ENCODE results near the gene KIAA1671.
A peak's percentile ranks its signal among the peaks of the same experiment; 100 is the strongest.

Gene KIAA1671

DNA sequence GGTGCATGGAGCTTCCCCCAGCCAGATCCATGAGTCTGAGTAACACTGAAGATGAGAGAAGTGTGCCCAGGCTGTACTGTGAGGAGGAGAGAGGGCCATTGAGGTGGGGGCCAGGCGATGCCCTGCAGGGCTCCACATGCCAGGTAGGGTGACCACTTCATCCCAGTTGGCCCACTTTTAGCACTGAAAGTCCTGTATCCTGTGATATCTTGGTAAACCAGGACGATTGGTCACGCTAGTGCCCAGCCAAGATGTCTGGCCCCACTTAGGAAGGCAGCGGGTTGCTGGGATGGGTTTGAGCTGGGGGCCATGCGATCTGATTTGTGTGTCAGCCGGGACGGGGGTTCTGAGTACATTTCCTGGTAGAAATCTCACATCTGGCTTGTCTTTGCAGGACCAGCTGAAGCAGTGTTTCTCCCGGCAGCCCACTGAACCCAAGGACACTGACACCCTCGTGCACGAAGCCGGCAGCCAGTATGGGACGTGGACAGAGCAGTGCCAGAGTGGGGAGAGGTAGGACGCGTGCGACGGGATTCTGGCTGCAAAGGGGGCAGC lies 218.0 kb downstream of the KIAA1671 start:
- TF ChIP-seq, protein P1, sequence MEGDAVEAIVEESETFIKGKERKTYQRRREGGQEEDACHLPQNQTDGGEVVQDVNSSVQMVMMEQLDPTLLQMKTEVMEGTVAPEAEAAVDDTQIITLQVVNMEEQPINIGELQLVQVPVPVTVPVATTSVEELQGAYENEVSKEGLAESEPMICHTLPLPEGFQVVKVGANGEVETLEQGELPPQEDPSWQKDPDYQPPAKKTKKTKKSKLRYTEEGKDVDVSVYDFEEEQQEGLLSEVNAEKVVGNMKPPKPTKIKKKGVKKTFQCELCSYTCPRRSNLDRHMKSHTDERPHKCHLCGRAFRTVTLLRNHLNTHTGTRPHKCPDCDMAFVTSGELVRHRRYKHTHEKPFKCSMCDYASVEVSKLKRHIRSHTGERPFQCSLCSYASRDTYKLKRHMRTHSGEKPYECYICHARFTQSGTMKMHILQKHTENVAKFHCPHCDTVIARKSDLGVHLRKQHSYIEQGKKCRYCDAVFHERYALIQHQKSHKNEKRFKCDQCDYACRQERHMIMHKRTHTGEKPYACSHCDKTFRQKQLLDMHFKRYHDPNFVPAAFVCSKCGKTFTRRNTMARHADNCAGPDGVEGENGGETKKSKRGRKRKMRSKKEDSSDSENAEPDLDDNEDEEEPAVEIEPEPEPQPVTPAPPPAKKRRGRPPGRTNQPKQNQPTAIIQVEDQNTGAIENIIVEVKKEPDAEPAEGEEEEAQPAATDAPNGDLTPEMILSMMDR (IDR thresholded peaks at IDR 0.05; ENCODE audit: borderline replicate concordance, control extremely low read depth, extremely low read depth, insufficient read depth, missing control alignments): no peak
- in situ Hi-C loops (cut with MboI; ENCODE audit: low sequenced_read_pairs, unreplicated experiment): no loop called here
- DNase-seq (ENCODE audit: low spot score): no peak

DNA sequence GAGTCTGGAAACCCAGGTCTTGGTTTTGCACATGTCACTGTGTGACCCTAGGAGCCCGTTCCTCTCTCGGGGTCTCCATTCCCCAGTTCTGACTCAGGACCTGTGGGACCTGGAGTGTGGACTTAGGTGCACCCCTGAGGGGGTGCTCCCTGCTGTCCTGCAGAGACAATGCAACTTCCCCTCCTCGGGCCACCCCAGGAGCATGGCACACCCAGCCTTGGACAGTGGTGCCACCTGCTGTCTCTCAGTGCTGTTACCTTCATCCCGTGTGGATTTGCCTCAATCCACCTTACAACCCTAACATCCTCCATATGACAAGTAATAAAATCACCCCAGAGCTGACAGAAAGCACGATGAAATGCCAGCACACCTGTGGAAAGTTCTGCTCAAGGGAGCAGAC lies 219.6 kb downstream of the KIAA1671 start:
- TF ChIP-seq, protein P1 (IDR thresholded peaks at IDR 0.05; ENCODE audit: borderline replicate concordance, control extremely low read depth, extremely low read depth, insufficient read depth, missing control alignments): no peak
- DNase-seq (ENCODE audit: low spot score): peak; percentile 47
- in situ Hi-C loops (cut with MboI; ENCODE audit: low sequenced_read_pairs, unreplicated experiment): no loop called here

DNA sequence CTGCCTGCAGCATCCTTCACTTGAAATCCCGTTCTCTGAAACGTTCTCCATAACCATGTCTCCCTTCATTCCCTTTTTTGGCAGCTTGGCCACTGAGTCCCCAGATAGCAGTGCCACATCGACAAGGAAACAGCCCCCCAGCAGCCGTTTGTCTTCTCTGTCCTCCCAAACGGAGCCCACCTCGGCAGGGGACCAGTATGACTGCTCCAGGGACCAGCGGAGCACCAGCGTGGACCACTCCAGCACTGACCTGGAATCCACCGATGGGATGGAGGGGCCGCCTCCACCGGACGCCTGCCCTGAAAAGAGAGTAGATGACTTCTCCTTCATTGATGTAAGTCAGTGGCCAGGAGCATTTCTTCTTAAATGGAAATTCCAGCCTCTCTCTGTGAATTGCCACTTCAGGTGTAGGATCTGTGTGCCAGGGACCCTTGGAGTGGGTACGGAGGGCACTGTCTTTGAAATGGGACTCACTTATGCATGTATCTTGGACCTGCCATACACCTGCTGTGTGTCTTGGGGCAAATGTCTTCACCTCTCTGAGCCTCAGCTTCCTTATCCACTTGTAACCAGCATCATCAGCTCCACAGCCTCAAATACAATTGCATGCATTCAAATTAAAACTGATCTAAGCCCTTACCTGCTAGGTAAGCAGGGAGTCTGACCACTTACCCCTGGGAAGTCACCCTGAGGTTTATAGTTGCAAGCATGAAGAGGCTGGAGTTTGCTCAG lies 221.8 kb downstream of the KIAA1671 start:
- TF ChIP-seq, protein P1 (IDR thresholded peaks at IDR 0.05; ENCODE audit: borderline replicate concordance, control extremely low read depth, extremely low read depth, insufficient read depth, missing control alignments): no peak
- in situ Hi-C loops (cut with MboI; ENCODE audit: low sequenced_read_pairs, unreplicated experiment): no loop called here
- no peak for DNase-seq (ENCODE audit: low spot score)

DNA sequence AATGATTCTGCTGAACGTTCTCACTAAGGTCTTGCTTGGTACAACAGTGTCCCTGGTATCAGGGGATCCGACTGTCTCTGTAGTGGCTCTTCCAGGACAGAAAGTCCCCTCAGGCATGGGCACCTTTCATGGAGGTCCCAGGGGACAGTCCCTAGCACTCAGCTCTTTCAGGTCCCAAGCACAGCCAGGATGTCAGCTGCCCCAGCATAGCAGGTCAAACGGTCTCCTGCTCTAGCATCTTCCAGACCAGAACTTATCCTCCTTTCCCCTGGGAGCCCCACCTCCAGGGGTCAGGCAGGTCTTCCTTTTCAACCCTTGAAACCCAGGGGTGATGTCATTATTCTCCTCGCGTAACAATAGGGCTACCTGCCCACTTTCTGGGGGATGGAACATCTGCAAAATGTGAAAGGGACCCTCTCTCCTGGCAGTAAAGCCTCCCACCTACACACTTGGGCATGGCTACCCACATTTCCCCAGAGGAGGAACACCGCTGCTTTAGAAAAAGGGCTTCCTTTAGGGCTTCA lies 222.4 kb downstream of the KIAA1671 start:
- TF ChIP-seq, protein P1 (IDR thresholded peaks at IDR 0.05; ENCODE audit: borderline replicate concordance, control extremely low read depth, extremely low read depth, insufficient read depth, missing control alignments): no peak
- DNase-seq (ENCODE audit: low spot score): no peak
- in situ Hi-C loops (cut with MboI; ENCODE audit: low sequenced_read_pairs, unreplicated experiment): no loop called here

DNA sequence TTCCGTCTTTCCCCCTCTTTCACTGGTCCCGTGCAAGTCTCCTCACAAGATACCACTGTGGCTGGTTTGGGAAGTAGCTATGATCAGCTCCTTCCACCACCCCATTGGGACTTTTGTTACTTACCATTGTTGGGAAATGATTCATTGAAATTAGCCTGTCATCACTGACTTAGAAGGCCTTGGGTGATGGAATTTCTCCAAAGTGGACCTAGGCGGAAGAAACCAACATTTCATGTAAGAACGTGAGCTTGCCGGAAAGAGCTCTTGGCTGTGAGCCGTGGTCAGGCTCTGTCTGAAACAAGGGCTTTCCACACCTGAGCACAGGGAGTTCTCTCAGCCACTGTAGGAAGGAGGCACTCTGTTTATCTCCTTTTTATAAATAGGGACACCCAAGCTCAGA lies 223.7 kb downstream of the KIAA1671 start:
- TF ChIP-seq, protein P1 (IDR thresholded peaks at IDR 0.05; ENCODE audit: borderline replicate concordance, control extremely low read depth, extremely low read depth, insufficient read depth, missing control alignments): no peak
- in situ Hi-C loops (cut with MboI; ENCODE audit: low sequenced_read_pairs, unreplicated experiment): no loop called here
- no peak for DNase-seq (ENCODE audit: low spot score)

DNA sequence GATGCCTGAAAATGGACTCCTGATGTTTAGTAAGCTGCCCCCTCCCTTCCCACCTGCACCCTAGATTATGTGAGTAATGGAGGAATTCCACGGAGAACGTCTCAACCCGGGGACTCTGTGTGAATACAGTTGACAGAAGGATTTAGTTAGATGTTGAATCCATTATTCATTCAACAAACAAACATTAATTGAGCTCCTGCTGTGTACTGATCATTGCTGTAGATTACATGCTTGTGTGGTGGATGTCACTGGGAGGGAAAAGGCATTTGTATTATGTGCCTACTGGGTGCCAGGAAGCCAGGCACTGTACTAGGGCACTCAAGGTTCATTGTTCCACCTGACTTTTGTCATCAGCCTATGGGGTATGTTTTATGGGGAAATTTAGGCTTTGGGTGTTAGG lies 224.3 kb downstream of the KIAA1671 start:
- in situ Hi-C loops (cut with MboI; ENCODE audit: low sequenced_read_pairs, unreplicated experiment): no loop called here
- no peak for DNase-seq (ENCODE audit: low spot score)
- TF ChIP-seq, protein P1 (IDR thresholded peaks at IDR 0.05; ENCODE audit: borderline replicate concordance, control extremely low read depth, extremely low read depth, insufficient read depth, missing control alignments): no peak

Data from GM13976 (cell line).